Stimulated activated CD4-positive, alpha-beta T cell treated with anti-CD3 and anti-CD28 coated beads, Interleukin-1b, Interleukin-23, amount 100 ng/mL, for 4 hours (primary cell): ENCODE measurements around the gene CALHM5.
"Not testable (repeated sequence)": the region's sequence is repeated elsewhere in the genome, so short reads cannot be mapped to it uniquely, and the experiment has no call there.

Experiments
- DNase-seq, 2 donors: peaks; one replicate each; pipeline ENCODE4 v3.0.0-alpha.2; 2020; ENCODE audit warnings: low read depth in 2 of 2

CALHM5 gene

GRCh38 chr6:116511424-116512110, at the start of gene CALHM5:
Gene CALHM5, plus strand, starts transcription at chr6:116511639. Its CDS starts 58 bp downstream, at chr6:116511697.
- DNase-seq: no peak

GRCh38 chr6:116461932-116462885, 49.2 kb upstream of the CALHM5 start:
- DNase-seq: peak; percentile 35 to 41

GRCh38 chr6:116463301-116463700, 48.1 kb upstream of the CALHM5 start:
- no peak for DNase-seq

- no peak for DNase-seq
Measured at GRCh38 chr6:116465246-116465645, 46.2 kb upstream of the CALHM5 start.

- no peak for DNase-seq
Measured at GRCh38 chr6:116467096-116467495, 44.3 kb upstream of the CALHM5 start.

GRCh38 chr6:116467514-116467913, 43.9 kb upstream of the CALHM5 start:
- no peak for DNase-seq

- DNase-seq: no peak
Measured at GRCh38 chr6:116468293-116468692, 43.1 kb upstream of the CALHM5 start.

- DNase-seq: no peak
Measured at GRCh38 chr6:116471531-116471930, 39.9 kb upstream of the CALHM5 start.

DNA sequence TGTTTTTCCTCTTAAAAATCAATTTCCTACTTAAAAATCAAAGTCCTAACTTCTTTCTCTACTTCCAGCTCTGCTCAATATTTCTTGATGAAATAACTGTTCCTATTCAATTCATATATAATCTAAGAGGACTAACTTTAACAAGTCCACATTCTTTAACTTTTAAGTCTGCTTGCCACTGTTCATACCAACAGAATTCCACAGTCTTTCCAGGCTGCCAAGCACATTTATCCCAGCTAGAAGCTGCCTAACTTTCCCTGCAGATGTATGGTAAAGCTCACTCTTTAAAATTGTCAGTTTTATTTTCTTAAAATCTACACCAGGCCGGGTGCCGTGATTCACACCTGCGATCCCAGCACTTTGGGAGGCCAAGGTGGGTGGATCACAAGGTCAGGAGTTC, 38.7 kb upstream of the CALHM5 start:
- no peak for DNase-seq

GRCh38 chr6:116475141-116475540, 36.3 kb upstream of the CALHM5 start:
- DNase-seq: no peak

- DNase-seq: no peak
Measured at GRCh38 chr6:116476002-116476678, 35.3 kb upstream of the CALHM5 start.

DNA sequence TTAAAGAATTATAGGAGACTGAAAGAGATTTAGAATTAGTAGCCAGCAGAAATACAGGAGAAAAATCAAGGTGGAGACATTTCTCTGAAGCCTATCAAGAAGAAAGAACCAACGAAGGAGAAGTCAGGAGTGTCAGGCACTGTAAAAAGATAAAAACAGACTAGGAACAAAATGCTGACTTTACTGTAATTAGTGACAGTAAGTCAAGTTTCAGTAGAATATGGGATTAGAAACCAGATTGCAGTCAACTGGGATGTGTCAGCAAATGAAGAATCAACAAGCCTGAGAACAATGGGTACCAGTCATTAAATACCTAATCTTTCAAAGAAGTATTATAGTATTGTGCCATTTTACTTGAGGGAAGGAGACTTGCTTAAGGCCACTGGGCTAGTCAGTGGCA, 28.7 kb upstream of the CALHM5 start:
- DNase-seq: no peak

DNA sequence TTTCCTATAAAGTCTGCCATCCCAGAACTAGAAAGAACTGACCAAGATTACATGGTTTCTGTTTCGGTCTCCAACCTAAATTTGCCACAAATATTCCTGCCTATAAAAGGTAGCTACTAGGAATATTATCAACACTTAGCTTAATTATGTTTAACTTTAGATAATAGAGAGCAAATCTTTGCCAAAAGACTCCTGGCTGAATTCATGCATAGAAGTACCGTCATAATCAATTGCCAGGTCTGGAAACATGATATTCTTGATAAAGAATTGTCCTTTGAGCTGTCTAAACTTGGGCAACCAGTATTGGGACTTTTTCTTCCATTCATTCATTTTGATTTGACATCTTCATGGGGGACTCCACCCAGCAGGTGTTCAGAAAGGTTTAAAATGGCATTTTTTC, 27.8 kb upstream of the CALHM5 start:
- DNase-seq: no peak

DNA sequence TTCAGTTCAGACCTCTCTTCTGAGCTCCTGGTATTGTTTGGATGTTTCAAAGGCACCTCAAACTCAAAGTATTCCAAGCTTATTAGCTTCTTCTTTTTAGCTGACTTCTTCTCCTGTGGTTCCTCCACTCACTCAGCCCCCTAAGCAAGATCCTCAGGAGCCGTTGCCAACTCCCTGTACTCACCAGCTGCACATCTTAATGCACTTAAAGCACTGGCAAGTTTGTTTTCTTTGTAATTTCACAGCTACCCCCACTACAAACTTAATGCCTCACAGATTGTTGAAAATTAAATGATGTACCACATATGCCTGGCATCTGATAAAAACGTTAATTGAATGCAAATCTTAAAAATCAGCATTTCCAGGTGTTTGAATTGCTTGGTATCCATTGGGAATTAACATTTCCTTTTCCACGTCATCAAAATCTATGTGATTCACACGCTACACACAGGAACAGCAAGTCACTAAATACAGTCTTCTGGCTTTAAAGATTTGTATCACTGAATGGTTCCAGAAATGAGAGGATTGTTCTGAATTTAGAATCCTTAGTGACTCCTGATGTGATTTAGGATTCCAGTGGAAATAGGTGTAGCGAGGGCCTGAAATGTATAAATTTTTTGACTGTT, 25.8 kb upstream of the CALHM5 start:
- no peak for DNase-seq

GRCh38 chr6:116491610-116492330, 19.7 kb upstream of the CALHM5 start:
- no peak for DNase-seq

DNA sequence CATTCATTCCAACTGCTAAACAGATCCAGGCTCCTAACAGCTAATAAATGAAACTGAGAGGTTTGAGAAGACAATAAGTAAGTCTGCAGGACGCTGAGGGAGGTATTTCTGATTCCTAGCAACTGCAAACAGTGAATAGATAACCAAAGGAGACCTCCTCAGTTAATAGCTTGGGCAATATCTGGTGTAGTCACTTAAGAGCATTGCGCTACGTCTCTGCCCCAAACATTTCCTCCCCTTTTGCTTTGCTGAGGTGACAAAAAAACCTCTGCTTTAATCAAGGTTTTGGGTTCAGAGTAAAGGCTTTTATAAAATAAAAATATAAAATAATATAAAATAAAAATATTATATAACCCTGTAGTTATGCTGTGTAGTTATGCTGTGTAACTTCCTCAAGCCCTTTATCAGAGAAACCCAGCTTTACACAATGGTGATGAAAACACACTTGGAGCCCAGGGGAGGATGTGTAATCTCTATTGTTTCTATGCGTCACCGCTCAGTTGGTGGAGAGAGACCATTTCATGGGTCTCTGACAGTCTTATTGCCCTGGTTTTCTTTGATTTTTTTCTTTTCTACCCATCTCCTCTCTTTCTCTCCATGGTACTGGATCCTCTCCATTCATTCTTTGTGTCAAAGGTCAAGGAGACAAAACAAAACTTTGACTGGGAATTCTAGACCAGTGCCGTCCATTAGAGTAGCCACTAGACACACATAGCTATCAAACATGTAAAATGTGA, 18.9 kb upstream of the CALHM5 start:
- no peak for DNase-seq

GRCh38 chr6:116495161-116495560, 16.3 kb upstream of the CALHM5 start:
- DNase-seq: not testable (repeated sequence)

GRCh38 chr6:116497113-116497676, 14.2 kb upstream of the CALHM5 start:
- no peak for DNase-seq

DNA sequence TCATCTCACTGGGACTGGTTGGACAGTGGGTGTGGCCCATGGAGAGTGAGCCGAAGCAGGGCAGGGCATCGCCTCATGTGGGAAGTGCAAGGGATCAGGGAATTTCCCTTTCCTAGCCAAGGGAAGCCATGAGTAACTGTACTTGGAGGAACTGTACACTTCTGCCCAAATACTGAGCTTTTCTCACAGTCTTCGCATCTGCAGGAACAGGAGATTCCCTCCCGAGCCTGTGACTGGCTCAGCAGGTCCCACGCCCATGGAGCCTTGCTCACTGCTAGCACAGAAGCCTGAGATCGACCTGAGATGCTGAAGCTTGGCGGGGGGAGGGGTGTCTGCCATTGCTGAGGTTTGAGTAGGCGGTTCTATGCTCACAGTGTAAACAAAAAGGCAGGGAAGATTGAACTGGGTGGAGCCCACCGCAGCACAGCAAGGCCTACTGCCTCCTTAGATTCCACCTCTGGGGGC, 10.4 kb upstream of the CALHM5 start:
- DNase-seq: no peak

DNA sequence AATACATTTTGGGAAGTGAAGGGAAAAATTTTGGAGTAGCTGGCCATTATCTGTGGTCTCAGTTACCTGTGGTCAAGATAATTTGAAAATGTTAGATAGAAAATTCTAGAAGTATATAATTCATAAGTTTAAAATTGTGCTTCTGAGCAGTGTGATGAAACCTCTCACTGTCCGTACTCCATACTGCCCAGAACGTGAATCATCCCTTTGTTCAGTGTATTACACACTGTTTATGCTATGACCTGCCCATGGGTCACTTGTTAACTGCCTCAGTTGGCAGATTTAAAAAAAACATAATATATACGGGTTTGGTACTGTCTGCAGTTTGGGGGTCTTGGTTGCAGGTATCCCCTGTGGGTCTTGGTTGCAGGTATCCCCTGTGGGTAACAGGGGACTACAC, 4.1 kb upstream of the CALHM5 start:
- DNase-seq: no peak
